Measurements from ENCODE around the gene GEMIN7. TPM values are rescaled to one million over a fixed set of nuclear protein-coding genes. Genes with fewer than 3 reads are reported as not detected.

Gene GEMIN7
- total and polyA plus RNA-seq, 2 experiments from 2014 or later = 49.6 to 90.5 TPM

- Mint-ChIP-seq H3K36me3 (ENCODE audit: low read depth) (no peaks in the 10 kb centered on the region; the same call in 2 of the 3 replicates), H3K27ac (0 out of 2 replicates have a peak overlapping the region, but pooled peaks have one; percentile 31), H3K27me3 (ENCODE audit: insufficient read depth, low read depth, poor library complexity) (peaks cover 12% of the 10 kb centered on the region), H3K4me1 (peaks cover 12% of the 10 kb centered on the region), H3K4me3 (no peak overlapping the region; the same call in 2 of the 3 replicates), H3K9me3 (no peaks in the 10 kb centered on the region)
- no peak overlapping the region for H3K4me3 ChIP-seq
- no peak for TF ChIP-seq ZNF462 (CRISPR knock-in tag; IDR thresholded peaks at IDR 0.05)
- peak in 1 of 2 experiments; percentile 30; a peak in 2 of 4 replicates for TF ChIP-seq CTCF (conservative IDR thresholded peaks at IDR 0.05; ENCODE audit: low read depth in 2 of 2)
- TF ChIP-seq ZNF331 (CRISPR knock-in tag; IDR thresholded peaks at IDR 0.05; ENCODE audit: low read depth) = no peak
- no peaks in the 10 kb centered on the region for H3F3A ChIP-seq (replicated peaks; ENCODE audit: low read depth)
- ATAC-seq = peak; percentile 10; the same call in 1 of the 3 replicates
- no peaks in the 10 kb centered on the region for H3K9me2 ChIP-seq (ENCODE audit: insufficient read depth)
- no peak overlapping the region for H2AFZ ChIP-seq
- H3K4me2 ChIP-seq = no peak overlapping the region
- peaks cover 55% of the 10 kb centered on the region for H4K20me1 ChIP-seq (replicated peaks; ENCODE audit: insufficient read depth)
- peaks cover 86% of the 10 kb centered on the region for H3K79me2 ChIP-seq (replicated peaks; ENCODE audit: insufficient read depth)
- no peak overlapping the region for H3K27ac ChIP-seq (ENCODE audit: low read depth)
- H3K4me1 ChIP-seq (ENCODE audit: insufficient read depth) = no peaks in the 10 kb centered on the region; the same call in 1 of the 2 replicates
- H3K36me3 ChIP-seq (ENCODE audit: insufficient read depth) = no peaks in the 10 kb centered on the region
- H3K27me3 ChIP-seq (ENCODE audit: insufficient read depth) = no peaks in the 10 kb centered on the region
- DNase-seq (ENCODE audit: low spot score) = no peak
Observed at GRCh38 chr19:45115809-45116615, 37.0 kb downstream of the GEMIN7 start.

All from GM23338 (cell line).